ENCODE results near the gene SELENON. TPM values are rescaled to one million over a fixed set of nuclear protein-coding genes. Genes with fewer than 3 reads are reported as not detected.
A peak's percentile ranks its signal among the peaks of the same experiment; 100 is the strongest.

SELENON gene
- polyA plus RNA-seq, 3 donors, result 1.5 to 31.5 (median 3.5) TPM

- H3K27me3 Mint-ChIP-seq (ENCODE audit: low read depth in 3 of 3), result no peaks in the 10 kb centered on the region
- no peak overlapping the region for H3K27ac ChIP-seq (ENCODE audit: low read depth in 1 of 2, low read length in 2 of 2)
- peaks cover 39% of the 10 kb centered on the region for H3K79me2 ChIP-seq (ENCODE audit: insufficient read depth, low read length)
- peaks cover 0 to 3% (median 0%) of the 10 kb centered on the region in 7 donors for H3K9me3 Mint-ChIP-seq
- no peak overlapping the region for H2AFZ ChIP-seq (ENCODE audit: insufficient read depth, low read depth, low read length, poor library complexity, severe bottlenecking)
- no peak overlapping the region for H3K4me3 Mint-ChIP-seq
- peaks cover 5 to 7% of the 10 kb centered on the region in 2 donors for H3K36me3 Mint-ChIP-seq
- H3K4me1 Mint-ChIP-seq, result peaks cover 16% of the 10 kb centered on the region
- no peak overlapping the region for H3K4me3 ChIP-seq (replicated peaks in 1 of 3; ENCODE audit: low read depth in 2 of 3, low read length in 3 of 3)
- TF ChIP-seq, protein P1, sequence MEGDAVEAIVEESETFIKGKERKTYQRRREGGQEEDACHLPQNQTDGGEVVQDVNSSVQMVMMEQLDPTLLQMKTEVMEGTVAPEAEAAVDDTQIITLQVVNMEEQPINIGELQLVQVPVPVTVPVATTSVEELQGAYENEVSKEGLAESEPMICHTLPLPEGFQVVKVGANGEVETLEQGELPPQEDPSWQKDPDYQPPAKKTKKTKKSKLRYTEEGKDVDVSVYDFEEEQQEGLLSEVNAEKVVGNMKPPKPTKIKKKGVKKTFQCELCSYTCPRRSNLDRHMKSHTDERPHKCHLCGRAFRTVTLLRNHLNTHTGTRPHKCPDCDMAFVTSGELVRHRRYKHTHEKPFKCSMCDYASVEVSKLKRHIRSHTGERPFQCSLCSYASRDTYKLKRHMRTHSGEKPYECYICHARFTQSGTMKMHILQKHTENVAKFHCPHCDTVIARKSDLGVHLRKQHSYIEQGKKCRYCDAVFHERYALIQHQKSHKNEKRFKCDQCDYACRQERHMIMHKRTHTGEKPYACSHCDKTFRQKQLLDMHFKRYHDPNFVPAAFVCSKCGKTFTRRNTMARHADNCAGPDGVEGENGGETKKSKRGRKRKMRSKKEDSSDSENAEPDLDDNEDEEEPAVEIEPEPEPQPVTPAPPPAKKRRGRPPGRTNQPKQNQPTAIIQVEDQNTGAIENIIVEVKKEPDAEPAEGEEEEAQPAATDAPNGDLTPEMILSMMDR (IDR thresholded peaks at IDR 0.05), result no peak
- no peaks in the 10 kb centered on the region for H4K20me1 ChIP-seq (ENCODE audit: insufficient read depth, low read length)
- WGBS (ENCODE audit: insufficient coverage), result no CpG with 5 or more reads among the region's 3 CpGs
- intact Hi-C loops (cut with micrococcal nuclease), result no loop called here
- no peak overlapping the region for H3K4me2 ChIP-seq (replicated peaks; ENCODE audit: extremely low read depth, low read length, poor library complexity, severe bottlenecking)
- H3K36me3 ChIP-seq (replicated peaks in 1 of 2; ENCODE audit: control insufficient read depth in 1 of 2, insufficient read depth in 2 of 2, low read length in 2 of 2), result no peaks in the 10 kb centered on the region
- H3K27me3 ChIP-seq (ENCODE audit: control insufficient read depth in 2 of 2, insufficient read depth in 2 of 2, low read length in 2 of 2), result no peaks in the 10 kb centered on the region
- peaks cover 8 to 14% of the 10 kb centered on the region in 2 donors for H3K4me1 ChIP-seq (ENCODE audit: control insufficient read depth in 1 of 2, insufficient read depth in 2 of 2, low read length in 2 of 2)
- H3K9me3 ChIP-seq (replicated peaks in 1 of 2; ENCODE audit: control insufficient read depth in 1 of 2, insufficient read depth in 1 of 2, low read length in 2 of 2), result no peaks in the 10 kb centered on the region
- H3K9ac ChIP-seq (ENCODE audit: insufficient read depth, low read length, poor library complexity, severe bottlenecking), result no peak overlapping the region
- DNase-seq, result no peak
- H3K27ac Mint-ChIP-seq, result peak overlapping the region in 1 of 7 donors; percentile 35
These were observed 43.5 kb downstream of the SELENON start for GRCh38 chr1:25843483-25843882.

GRCh38 chr1:25844536-25845337 is 44.7 kb downstream of the SELENON start:
- H3K4me2 ChIP-seq (replicated peaks; ENCODE audit: extremely low read depth, low read length, poor library complexity, severe bottlenecking), result no peak overlapping the region
- intact Hi-C loops (cut with micrococcal nuclease), result no loop called here
- Mint-ChIP-seq H3K27ac (peak overlapping the region in 5 of 7 donors; percentile 3 to 89 (median 45)), H3K27me3 (ENCODE audit: low read depth in 3 of 3) (no peaks in the 10 kb centered on the region), H3K4me1 (peaks cover 23% of the 10 kb centered on the region), H3K9me3 (peaks cover 0 to 3% (median 0%) of the 10 kb centered on the region in 7 donors), H3K36me3 (peaks cover 5% of the 10 kb centered on the region in 2 donors), H3K4me3 (no peak overlapping the region)
- H3K36me3 ChIP-seq (replicated peaks in 1 of 2; ENCODE audit: control insufficient read depth in 1 of 2, insufficient read depth in 2 of 2, low read length in 2 of 2), result no peaks in the 10 kb centered on the region
- H3K79me2 ChIP-seq (ENCODE audit: insufficient read depth, low read length), result peaks cover 49% of the 10 kb centered on the region
- TF ChIP-seq, protein P1 (IDR thresholded peaks at IDR 0.05), result no peak
- H3K9ac ChIP-seq (ENCODE audit: insufficient read depth, low read length, poor library complexity, severe bottlenecking), result no peak overlapping the region
- no peaks in the 10 kb centered on the region for H3K27me3 ChIP-seq (ENCODE audit: control insufficient read depth in 2 of 2, insufficient read depth in 2 of 2, low read length in 2 of 2)
- H4K20me1 ChIP-seq (ENCODE audit: insufficient read depth, low read length), result no peaks in the 10 kb centered on the region
- H3K27ac ChIP-seq (ENCODE audit: low read depth in 1 of 2, low read length in 2 of 2), result peak overlapping the region in 1 of 2 donors; percentile 59
- peaks cover 8 to 25% of the 10 kb centered on the region in 2 donors for H3K4me1 ChIP-seq (ENCODE audit: control insufficient read depth in 1 of 2, insufficient read depth in 2 of 2, low read length in 2 of 2)
- H2AFZ ChIP-seq (ENCODE audit: insufficient read depth, low read depth, low read length, poor library complexity, severe bottlenecking), result peak overlapping the region; percentile 12
- WGBS (ENCODE audit: insufficient coverage), result 100% methylated on average over 1 of the region's 3 CpGs
- peak in 1 of 3 donors; percentile 7 for DNase-seq
- H3K4me3 ChIP-seq (replicated peaks in 1 of 3; ENCODE audit: low read depth in 2 of 3, low read length in 3 of 3), result no peak overlapping the region
- H3K9me3 ChIP-seq (replicated peaks in 1 of 2; ENCODE audit: control insufficient read depth in 1 of 2, insufficient read depth in 1 of 2, low read length in 2 of 2), result no peaks in the 10 kb centered on the region
